Left ventricle myocardium superior (tissue), 1 donor: Measurements from ENCODE around the gene TAB3. TPM values are rescaled to one million over a fixed set of nuclear protein-coding genes. Genes with fewer than 3 reads are reported as not detected.

Experiments used
- ATAC-seq: fragments of 200-7000 bp; cut with Tn5 transposase; one replicate; pipeline ENCODE4 v1.9.1; 2020; ENCODE audit warnings: mild to moderate bottlenecking, moderate library complexity
- DNase-seq: peaks from one replicate; pipeline ENCODE4 v3.0.0-alpha.2; 2020
- intact Hi-C: fragments of 100-400 bp; cut with micrococcal nuclease; formaldehyde crosslinking; loops from one replicate; pipeline ENCODE4 v1.11.0; 2022
- total RNA-seq: library from RNA; stranded (reverse); fragmentation: NEBNext Ultra II Directional; extraction: Animal tissue kit (Norgen Biotek cat#: 25700); gene quantifications from one replicate; pipeline ENCODE4 v1.2.1, GENCODE V29; 2021
- donor health status: DM: no; HTN: yes; CAD: no; lungs with severe emphysema.

The TAB3 gene
- total RNA-seq, 1 donor from 2014 or later, result 12.8 TPM

DNA sequence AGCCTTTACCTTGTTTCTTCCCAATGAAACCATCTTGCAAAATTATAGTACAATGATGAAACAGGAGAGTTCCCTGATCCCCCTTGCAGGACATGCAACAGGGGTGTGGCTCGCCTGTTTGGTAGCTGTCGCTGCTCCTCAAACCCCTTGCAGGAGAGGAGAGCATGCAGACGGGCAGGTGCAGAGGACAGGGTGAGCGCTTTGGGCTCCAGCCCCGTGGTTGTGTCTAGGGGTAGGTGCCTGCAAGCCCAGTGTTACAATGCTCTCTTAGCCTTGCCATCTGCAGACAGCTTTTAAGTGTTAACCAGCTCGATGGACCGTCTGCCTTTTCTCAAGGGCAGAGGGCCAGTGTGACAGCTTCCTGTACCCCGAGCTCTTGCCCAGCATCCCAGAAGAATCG lies 102.0 kb downstream of the TAB3 start:
- ATAC-seq (no peak), DNase-seq (no peak)
- intact Hi-C loops, result no loop called here

DNA sequence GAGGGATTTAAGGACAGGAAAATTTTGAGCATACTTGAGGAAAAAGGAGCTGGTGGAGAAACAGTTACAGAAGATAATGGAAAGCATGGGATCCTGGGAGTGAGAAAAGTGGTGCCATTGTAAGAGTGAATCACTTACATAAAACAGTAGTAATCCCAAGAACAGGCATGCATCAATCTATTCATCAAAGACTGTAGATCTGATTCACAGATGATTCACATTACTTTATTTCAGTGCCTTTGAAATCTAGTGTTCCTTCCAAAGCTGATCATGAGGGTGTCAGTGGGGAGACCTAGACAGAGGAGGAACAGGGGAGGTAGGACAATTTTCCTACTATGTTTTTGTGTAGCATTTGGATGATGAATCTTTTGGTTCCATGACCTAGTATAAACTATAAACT lies 102.7 kb downstream of the TAB3 start:
- intact Hi-C loops, result no loop called here
- no peak for ATAC-seq
- DNase-seq, result no peak

- intact Hi-C loops, result no loop called here
- DNase-seq (no peak), ATAC-seq (no peak)
Measured at GRCh38 chrX:30781711-30782444, 107.2 kb downstream of the TAB3 start.

DNA sequence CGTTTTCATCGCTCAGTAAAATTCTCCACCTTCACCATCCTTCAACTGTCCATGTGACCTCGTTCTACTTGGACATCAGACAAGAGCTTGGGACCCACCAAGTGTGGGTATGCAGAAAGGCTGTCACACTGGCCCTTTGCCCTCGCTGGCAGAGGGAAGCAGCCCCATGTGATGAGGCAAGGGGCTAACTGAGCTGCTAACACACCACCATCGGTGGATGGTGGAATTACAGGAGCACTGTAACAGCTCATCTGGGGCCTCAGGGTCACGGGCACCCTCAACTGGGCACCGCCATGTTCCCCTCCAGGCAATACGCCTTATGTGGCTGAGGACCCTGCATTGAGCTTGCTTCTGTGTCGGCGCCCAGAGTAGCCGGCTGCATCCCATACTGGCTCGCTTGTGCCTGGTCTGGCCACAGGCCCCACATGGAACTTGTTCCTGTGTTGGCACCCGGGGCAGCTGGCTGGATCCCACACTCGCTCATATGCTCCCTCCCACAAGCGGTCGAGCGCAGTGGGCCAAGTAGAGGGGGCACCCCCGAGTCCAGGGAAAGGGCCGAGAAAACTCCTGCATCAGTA lies 109.5 kb downstream of the TAB3 start:
- DNase-seq (no peak), ATAC-seq (no peak)
- intact Hi-C loops, result no loop called here

DNA sequence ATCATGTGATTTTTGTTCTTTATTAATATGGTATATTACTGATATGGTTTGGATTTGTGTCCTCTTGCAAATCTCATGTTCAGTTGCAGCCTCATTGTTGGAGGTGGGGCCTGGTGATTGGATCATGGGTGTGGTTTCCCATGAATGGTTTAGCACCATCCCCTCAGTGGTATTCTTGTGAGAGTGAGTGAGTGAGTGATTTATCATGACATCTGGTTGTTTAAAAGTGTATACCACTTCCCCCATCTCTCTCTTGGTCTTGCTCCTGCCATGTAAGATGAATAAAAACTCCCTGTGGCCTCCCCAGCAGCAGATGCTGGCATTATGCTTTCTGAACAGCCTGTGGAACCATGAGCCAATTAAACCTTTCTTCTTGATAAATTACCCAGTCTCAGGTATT lies 111.5 kb downstream of the TAB3 start:
- intact Hi-C loops, result no loop called here
- ATAC-seq (no peak), DNase-seq (no peak)

Other genes starting within 250 kb of the TAB3 start
- 8.2 TPM for gene GK, start 235.8 kb downstream of the TAB3 start, total RNA-seq
- gene FTHL17, start 182.8 kb upstream of the TAB3 start, total RNA-seq, result not detected